Omental fat pad (tissue), 4 donors: ENCODE results near the gene RMND5A. TPM values are rescaled to one million over a fixed set of nuclear protein-coding genes. Genes with fewer than 3 reads are reported as not detected.

Source experiments
- ATAC-seq: fragments of 150-250 bp; one replicate; pipeline ENCODE4 v1.9.1; 2016; ENCODE audit warnings: mild to moderate bottlenecking, moderate library complexity; ENCODE audit not compliant: low FRiP score
- DNase-seq: peaks from one replicate; pipeline ENCODE4 v3.0.0-alpha.2; 2019; ENCODE audit warnings: low spot score
- total RNA-seq, 4 donors: library from RNA; depleted of rRNA; stranded (reverse); fragments of >200 nt; gene quantifications; one replicate each; pipeline ENCODE4 v1.1.0, GENCODE V29; 2016
- TF ChIP-seq, protein P1 (sequence below), 3 donors: fragments of 450-650 bp; IDR thresholded peaks; one replicate each; pipeline ENCODE4 v1.5.1; 2016 to 2017; ENCODE audit warnings: antibody characterized with exemption in 3 of 3, mild to moderate bottlenecking in 3 of 3, moderate library complexity in 2 of 3

RMND5A gene
- total RNA-seq, 4 donors from 2014 or later, result 30.6 to 55.6 (median 46.3) TPM

DNA sequence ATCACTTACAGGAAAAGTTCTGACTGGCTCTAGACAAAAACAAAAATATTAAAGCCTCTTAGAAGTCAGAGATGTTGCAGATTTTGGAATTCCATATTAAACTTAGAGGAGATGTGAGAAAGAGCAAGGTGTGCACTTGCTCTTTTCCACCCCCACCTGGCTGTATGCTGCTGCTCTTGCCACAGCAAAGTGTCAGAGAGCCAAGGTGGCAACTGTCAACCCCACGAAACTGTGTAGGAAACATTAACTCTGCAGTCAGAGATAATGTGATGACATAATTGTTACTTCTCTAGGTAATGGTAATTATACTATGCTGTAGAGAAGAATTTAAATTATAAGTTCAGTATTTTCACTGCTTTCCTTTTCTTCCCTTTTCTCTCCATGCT, 45.2 kb downstream of the RMND5A start:
- TF ChIP-seq, protein P1, sequence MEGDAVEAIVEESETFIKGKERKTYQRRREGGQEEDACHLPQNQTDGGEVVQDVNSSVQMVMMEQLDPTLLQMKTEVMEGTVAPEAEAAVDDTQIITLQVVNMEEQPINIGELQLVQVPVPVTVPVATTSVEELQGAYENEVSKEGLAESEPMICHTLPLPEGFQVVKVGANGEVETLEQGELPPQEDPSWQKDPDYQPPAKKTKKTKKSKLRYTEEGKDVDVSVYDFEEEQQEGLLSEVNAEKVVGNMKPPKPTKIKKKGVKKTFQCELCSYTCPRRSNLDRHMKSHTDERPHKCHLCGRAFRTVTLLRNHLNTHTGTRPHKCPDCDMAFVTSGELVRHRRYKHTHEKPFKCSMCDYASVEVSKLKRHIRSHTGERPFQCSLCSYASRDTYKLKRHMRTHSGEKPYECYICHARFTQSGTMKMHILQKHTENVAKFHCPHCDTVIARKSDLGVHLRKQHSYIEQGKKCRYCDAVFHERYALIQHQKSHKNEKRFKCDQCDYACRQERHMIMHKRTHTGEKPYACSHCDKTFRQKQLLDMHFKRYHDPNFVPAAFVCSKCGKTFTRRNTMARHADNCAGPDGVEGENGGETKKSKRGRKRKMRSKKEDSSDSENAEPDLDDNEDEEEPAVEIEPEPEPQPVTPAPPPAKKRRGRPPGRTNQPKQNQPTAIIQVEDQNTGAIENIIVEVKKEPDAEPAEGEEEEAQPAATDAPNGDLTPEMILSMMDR (IDR thresholded peaks at IDR 0.05), result no peak
- DNase-seq (no peak), ATAC-seq (no peak)

GRCh38 chr2:86768189-86768949, 48.3 kb downstream of the RMND5A start:
- TF ChIP-seq, protein P1 (IDR thresholded peaks at IDR 0.05), result no peak
- peak; percentile 37 for ATAC-seq
- DNase-seq, result no peak

- DNase-seq (no peak), ATAC-seq (no peak)
- TF ChIP-seq, protein P1 (IDR thresholded peaks at IDR 0.05), result no peak
Observed at GRCh38 chr2:86769838-86770237, 49.7 kb downstream of the RMND5A start.

DNA sequence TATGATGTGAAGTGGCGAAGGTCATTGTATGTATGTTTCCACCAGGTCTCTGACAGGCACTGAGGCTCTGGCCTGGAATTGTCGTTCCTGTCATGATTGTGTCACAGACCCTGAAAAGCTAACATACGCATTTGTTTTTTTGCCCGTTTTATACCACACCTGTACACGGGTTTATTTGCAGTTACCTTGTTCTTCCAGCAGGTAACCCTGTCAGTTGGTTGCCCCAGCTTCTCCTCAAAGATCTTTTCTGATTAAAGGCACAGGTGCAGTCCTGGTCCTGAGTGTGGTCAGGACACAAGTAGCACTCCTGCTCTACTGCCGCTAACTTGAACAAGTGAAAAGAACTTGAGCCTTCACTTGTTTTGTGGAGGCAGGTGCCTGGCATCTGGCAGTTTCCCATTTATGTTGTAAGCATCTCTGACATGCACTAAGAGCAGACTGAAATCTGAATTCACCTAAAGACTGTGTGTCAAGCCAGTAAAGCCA, 50.8 kb downstream of the RMND5A start:
- ATAC-seq (no peak), DNase-seq (no peak)
- TF ChIP-seq, protein P1 (IDR thresholded peaks at IDR 0.05), result no peak

DNA sequence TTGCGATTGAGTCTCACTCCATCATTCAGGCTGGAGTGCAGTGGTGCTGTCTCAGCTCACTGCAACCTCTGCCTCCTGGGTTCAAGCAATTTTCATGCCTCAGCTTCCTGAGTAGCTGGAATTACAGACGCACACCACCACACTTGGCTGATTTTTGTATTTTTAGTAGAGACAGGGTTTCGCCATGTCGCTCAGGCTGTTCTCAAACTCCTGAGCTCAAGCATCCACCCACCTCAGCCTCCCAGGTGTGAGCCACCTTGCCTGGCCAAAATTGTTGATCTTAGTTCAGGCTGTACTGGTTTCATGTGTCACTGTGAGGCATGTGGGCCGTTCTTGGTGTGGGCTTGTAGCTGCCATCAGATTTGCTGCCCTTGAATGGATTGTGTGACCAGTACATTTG, 52.5 kb downstream of the RMND5A start:
- DNase-seq, result no peak
- ATAC-seq, result no peak
- TF ChIP-seq, protein P1 (IDR thresholded peaks at IDR 0.05), result no peak

DNA sequence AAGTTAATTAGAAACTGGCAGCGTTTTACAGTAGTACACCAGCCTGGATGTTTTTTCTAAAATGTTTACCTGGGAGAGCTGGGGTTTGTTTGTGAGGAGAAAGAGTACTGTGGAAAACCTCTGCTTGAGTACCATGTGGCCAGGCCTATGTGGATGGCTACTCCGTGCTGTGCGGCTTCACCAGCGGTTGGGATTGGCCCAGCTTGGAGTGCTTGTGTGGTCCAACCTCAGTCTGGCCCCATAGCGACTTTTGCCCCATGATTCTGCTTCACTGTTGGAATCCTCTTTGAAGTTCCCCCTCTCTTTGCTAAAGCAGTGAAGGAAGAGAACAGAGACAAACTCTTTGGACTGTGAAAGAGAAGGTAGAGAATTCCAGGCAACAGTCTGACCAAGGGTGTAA, 54.8 kb downstream of the RMND5A start:
- TF ChIP-seq, protein P1 (IDR thresholded peaks at IDR 0.05), result no peak
- DNase-seq (no peak), ATAC-seq (no peak)

GRCh38 chr2:86775338-86775737, 55.2 kb downstream of the RMND5A start:
- ATAC-seq (no peak), DNase-seq (no peak)
- TF ChIP-seq, protein P1 (IDR thresholded peaks at IDR 0.05), result no peak
